ENCODE results near the gene HOXA7. TPM values are rescaled to one million over a fixed set of nuclear protein-coding genes. Genes with fewer than 3 reads are reported as not detected.

HOXA7 gene
- polyA plus RNA-seq, 1 donor: 2.3 TPM

DNA sequence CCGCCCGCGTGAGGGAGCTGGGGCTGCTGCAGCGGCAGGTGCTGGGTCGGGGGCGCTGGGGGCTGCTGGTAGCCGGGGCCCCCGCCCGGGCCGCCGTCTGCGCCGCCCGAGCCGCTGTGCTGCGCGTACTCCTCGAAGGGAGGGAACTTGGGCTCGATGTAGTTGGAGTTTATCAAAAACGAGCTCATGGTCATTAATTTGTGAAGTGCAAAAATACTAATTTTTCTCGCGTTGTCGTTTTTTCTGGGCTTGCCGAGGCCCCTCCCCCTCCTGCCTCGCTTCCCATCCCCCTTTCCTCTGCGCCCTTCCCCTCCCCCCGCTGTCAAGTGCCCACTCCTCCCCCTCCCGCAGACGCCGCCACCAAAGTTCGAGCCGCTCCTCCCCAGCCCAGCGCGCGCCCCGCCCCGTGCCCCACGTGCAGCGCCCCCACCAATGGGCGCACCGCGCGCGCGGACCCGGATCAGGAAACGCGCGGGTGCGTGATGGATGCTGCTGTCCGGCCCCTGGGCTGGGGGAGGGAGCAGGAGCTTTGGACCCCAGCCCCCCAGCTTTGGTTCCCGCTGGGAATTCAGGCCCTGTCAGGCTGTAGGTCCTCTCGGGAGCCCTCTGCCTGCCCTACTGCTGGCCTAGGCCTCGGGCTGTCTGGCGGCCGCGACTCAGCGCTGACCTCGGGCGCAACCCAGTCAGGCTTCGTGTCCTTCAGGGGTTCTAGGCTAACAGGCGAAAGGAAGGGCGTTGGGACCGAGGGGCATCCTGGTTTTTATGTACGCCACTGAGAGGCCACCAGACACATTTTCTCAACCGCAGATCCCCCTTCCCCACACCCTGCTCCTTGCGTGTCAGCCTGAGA lies 25.7 kb downstream of the HOXA7 start, which contains the start of gene HOXA4:
Gene HOXA4, minus strand, starts transcription at position 218 of the 850 bp plus-strand sequence. Its CDS starts 24 bp downstream, at position 194.
- peak; percentile 93 to 95 for DNase-seq
- no peaks in the 10 kb centered on the region for H3K36me3 ChIP-seq (ENCODE audit: control insufficient read depth, insufficient read depth, low read length)
- H3K27me3 ChIP-seq (ENCODE audit: control insufficient read depth, insufficient read depth, low read length): no peaks in the 10 kb centered on the region
- H3K27ac ChIP-seq (ENCODE audit: low read length): peak within 1 kb of the TSS; percentile 90
- H3K4me3 ChIP-seq (ENCODE audit: low read length): peak within 1 kb of the TSS; percentile 79
- WGBS (ENCODE audit: insufficient coverage, low lambda C conversion rate): no CpG with 5 or more reads among the region's 67 CpGs
- peaks cover 43% of the 10 kb centered on the region for H3K4me1 ChIP-seq (ENCODE audit: control insufficient read depth, insufficient read depth, low read length)
- H3K9me3 ChIP-seq (ENCODE audit: control insufficient read depth, low read depth, low read length): no peaks in the 10 kb centered on the region

DNA sequence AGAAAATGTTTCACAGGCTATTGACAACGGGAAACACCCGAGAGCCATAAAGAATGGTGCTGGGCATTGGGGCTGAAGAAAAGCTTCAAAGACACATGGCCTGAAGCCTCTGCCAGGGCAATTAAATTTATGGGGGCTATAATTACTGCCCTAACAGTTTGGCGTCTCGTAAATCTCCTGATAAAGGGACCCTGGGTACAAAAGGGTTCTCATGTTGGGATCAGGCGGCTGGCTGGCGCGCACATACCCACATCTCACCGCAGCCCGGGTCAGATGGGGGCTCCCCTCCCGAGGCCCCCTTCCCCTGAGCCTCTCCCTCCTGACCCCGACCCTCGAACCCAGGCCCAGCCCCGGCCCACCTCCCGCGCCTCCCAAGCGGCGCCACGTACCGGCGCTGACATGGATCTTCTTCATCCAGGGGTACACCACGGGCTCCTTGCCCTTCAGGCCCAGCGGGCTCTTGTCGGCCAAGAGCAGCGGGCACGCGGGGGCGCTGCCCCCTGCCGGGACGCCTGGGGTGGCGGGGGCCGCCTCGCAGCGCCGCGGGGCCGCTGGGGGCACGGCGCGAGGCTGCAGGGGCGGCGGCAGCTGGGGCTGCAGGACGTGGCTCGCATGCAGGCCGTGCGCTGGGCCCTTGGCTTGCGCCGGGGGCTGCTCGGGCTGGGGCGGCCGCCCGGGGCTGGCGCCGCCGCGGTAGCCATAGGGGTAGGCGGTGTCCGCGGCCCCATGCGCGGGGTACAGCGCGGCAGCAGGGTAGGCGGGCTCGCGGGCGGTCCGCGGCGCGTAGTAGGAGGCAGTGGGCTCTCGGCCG lies 26.5 kb downstream of the HOXA7 start:
- H3K36me3 ChIP-seq (ENCODE audit: control insufficient read depth, insufficient read depth, low read length): no peaks in the 10 kb centered on the region
- H3K27ac ChIP-seq (ENCODE audit: low read length): peak overlapping the region; percentile 76
- H3K4me3 ChIP-seq (ENCODE audit: low read length): peak overlapping the region; percentile 61
- H3K27me3 ChIP-seq (ENCODE audit: control insufficient read depth, insufficient read depth, low read length): no peaks in the 10 kb centered on the region
- DNase-seq: peak in 1 of 2 donors; percentile 75
- peaks cover 42% of the 10 kb centered on the region for H3K4me1 ChIP-seq (ENCODE audit: control insufficient read depth, insufficient read depth, low read length)
- WGBS (ENCODE audit: insufficient coverage, low lambda C conversion rate): 0% methylated on average over 1 of the region's 72 CpGs
- no peaks in the 10 kb centered on the region for H3K9me3 ChIP-seq (ENCODE audit: control insufficient read depth, low read depth, low read length)

GRCh38 chr7:27128776-27129728 lies 27.4 kb downstream of the HOXA7 start:
- Histone ChIP-seq H3K4me3 (ENCODE audit: low read length) (peak overlapping the region; percentile 61), H3K27me3 (ENCODE audit: control insufficient read depth, insufficient read depth, low read length) (no peaks in the 10 kb centered on the region), H3K9me3 (ENCODE audit: control insufficient read depth, low read depth, low read length) (no peaks in the 10 kb centered on the region), H3K36me3 (ENCODE audit: control insufficient read depth, insufficient read depth, low read length) (peaks cover 2% of the 10 kb centered on the region), H3K27ac (ENCODE audit: low read length) (peak overlapping the region; percentile 76), H3K4me1 (ENCODE audit: control insufficient read depth, insufficient read depth, low read length) (peaks cover 44% of the 10 kb centered on the region)
- DNase-seq: no peak
- 24% methylated on average over 3 of the region's 28 CpGs for WGBS (ENCODE audit: insufficient coverage, low lambda C conversion rate)

DNA sequence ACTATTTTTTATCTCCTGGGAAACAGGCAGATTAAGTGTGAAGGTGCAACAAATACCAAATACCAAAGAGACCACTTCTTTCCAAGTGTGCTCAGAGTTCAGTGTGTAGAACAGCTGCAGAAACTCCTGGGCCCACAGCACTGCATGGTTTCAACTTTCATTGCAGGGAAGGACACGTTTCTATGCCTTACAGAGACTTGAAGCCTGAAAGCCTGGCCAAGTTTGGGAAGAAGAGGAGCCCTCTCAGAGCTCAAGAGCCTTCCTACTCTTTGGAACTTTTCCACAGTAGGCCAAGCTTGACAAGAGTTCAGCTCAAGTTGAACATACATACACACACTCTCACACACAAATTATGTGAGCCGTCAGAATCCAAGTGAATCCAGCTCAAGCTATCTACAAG lies 28.4 kb downstream of the HOXA7 start:
- H3K27ac ChIP-seq (ENCODE audit: low read length): peak overlapping the region; percentile 76
- WGBS (ENCODE audit: insufficient coverage, low lambda C conversion rate): no CpG with 5 or more reads among the region's 2 CpGs
- DNase-seq: no peak
- H3K36me3 ChIP-seq (ENCODE audit: control insufficient read depth, insufficient read depth, low read length): peaks cover 2% of the 10 kb centered on the region
- H3K27me3 ChIP-seq (ENCODE audit: control insufficient read depth, insufficient read depth, low read length): no peaks in the 10 kb centered on the region
- peaks cover 44% of the 10 kb centered on the region for H3K4me1 ChIP-seq (ENCODE audit: control insufficient read depth, insufficient read depth, low read length)
- H3K4me3 ChIP-seq (ENCODE audit: low read length): no peak overlapping the region
- no peaks in the 10 kb centered on the region for H3K9me3 ChIP-seq (ENCODE audit: control insufficient read depth, low read depth, low read length)

DNA sequence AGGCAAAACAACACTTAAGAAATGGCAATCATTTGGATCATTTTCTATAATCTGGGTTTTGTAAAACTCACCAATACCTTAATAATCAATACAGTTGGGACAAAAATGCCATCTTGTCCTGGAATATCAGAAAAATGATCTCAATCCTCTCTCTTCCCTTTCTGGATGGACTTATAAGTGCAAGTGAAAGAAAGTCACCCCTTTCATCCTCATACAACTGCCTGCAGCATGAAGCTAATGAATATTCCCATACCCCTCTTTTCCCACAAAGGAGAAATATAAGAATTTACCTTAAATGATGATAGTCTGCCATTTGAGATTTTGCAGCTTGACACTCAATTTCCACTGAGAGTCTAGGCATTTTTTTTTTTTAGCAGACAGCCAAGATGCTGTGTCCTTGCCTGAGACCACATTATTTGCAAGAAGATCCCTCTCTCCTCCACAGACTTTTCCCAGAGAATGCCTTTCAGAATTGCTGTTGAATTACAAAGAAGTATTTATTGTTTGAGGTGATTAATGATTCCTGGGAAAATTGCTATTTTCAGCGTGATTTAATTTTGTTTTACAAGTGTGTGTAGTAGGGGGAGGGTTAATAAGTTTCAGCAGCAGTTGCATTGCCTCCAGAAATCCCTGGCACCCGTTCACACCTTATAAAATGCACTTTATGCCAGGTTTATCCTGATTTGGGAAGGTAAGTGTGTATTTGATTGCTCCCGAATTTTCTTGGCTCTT lies 29.7 kb downstream of the HOXA7 start:
- Histone ChIP-seq H3K4me1 (ENCODE audit: control insufficient read depth, insufficient read depth, low read length) (peaks cover 42% of the 10 kb centered on the region), H3K27me3 (ENCODE audit: control insufficient read depth, insufficient read depth, low read length) (no peaks in the 10 kb centered on the region)
- no CpG with 5 or more reads among the region's 3 CpGs for WGBS (ENCODE audit: insufficient coverage, low lambda C conversion rate)

GRCh38 chr7:27125986-27126394 lies 30.5 kb downstream of the HOXA7 start:
- 33% methylated on average over 3 of the region's 5 CpGs for WGBS (ENCODE audit: insufficient coverage, low lambda C conversion rate)
- DNase-seq: no peak
- H3K4me1 ChIP-seq (ENCODE audit: control insufficient read depth, insufficient read depth, low read length): peaks cover 36% of the 10 kb centered on the region
- peak overlapping the region; percentile 86 for H3K27ac ChIP-seq (ENCODE audit: low read length)
- no peaks in the 10 kb centered on the region for H3K27me3 ChIP-seq (ENCODE audit: control insufficient read depth, insufficient read depth, low read length)
- no peak overlapping the region for H3K4me3 ChIP-seq (ENCODE audit: low read length)
- no peaks in the 10 kb centered on the region for H3K9me3 ChIP-seq (ENCODE audit: control insufficient read depth, low read depth, low read length)
- peaks cover 2% of the 10 kb centered on the region for H3K36me3 ChIP-seq (ENCODE audit: control insufficient read depth, insufficient read depth, low read length)

More for the DNA sequence above, 29.7 kb downstream of the HOXA7 start:
- Histone ChIP-seq H3K36me3 (ENCODE audit: control insufficient read depth, insufficient read depth, low read length) (peaks cover 2% of the 10 kb centered on the region), H3K9me3 (ENCODE audit: control insufficient read depth, low read depth, low read length) (no peaks in the 10 kb centered on the region), H3K4me3 (ENCODE audit: low read length) (no peak overlapping the region), H3K27ac (ENCODE audit: low read length) (peak overlapping the region; percentile 36)
- DNase-seq: no peak

DNA sequence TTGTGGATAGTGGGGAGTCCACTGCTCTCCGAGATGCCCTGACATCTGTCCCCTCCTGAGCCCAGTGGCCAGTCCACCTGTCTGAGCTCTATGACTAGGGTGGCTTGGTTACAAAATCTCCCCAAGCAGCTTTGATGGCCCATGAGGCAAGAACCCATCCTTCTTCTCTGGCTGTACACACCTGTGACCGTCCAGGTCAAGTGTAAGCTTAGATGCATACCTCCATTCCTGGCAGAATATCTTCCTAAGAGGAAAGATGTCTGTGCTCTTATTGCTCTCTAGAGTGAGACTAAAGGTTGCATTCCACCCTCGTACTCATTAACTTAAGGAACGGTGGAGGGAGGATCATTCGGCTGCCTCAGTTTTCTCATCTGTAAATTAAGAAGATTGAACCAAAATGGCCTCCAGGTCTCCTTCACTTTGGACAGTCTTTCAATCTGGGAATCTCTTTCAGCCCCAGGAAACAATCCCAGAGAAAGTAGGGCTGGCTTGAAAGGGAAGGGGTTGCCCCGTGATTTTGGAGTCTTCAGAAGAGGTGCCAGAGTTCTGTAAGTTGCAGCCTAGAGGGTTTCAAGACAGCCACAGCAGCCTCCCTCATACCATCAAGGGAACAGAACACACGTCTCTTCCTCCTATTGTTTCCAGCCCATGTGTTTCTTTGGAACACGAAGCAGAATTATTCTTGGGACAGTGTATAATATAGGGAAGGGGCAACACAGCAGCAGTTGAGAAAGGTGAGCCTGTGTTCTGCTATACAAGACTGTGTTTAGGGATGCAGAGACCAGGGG lies 31.4 kb downstream of the HOXA7 start:
- Histone ChIP-seq H3K4me1 (ENCODE audit: control insufficient read depth, insufficient read depth, low read length) (peaks cover 43% of the 10 kb centered on the region), H3K9me3 (ENCODE audit: control insufficient read depth, low read depth, low read length) (no peaks in the 10 kb centered on the region), H3K27me3 (ENCODE audit: control insufficient read depth, insufficient read depth, low read length) (no peaks in the 10 kb centered on the region), H3K4me3 (ENCODE audit: low read length) (no peak overlapping the region), H3K27ac (ENCODE audit: low read length) (peak overlapping the region; percentile 86), H3K36me3 (ENCODE audit: control insufficient read depth, insufficient read depth, low read length) (peaks cover 2% of the 10 kb centered on the region)
- WGBS (ENCODE audit: insufficient coverage, low lambda C conversion rate): no CpG with 5 or more reads among the region's 8 CpGs
- DNase-seq: peak in 1 of 2 donors; percentile 67

- Histone ChIP-seq H3K4me3 (ENCODE audit: low read length) (peak overlapping the region; percentile 57), H3K4me1 (ENCODE audit: control insufficient read depth, insufficient read depth, low read length) (peaks cover 51% of the 10 kb centered on the region), H3K27ac (ENCODE audit: low read length) (peak overlapping the region; percentile 86), H3K36me3 (ENCODE audit: control insufficient read depth, insufficient read depth, low read length) (peaks cover 5% of the 10 kb centered on the region), H3K27me3 (ENCODE audit: control insufficient read depth, insufficient read depth, low read length) (no peaks in the 10 kb centered on the region), H3K9me3 (ENCODE audit: control insufficient read depth, low read depth, low read length) (no peaks in the 10 kb centered on the region)
- DNase-seq: peak in 1 of 2 donors; percentile 57
- WGBS (ENCODE audit: insufficient coverage, low lambda C conversion rate): 20% methylated on average over 1 of the region's 43 CpGs
Measured at GRCh38 chr7:27124096-27124901, 32.2 kb downstream of the HOXA7 start.
